H9 (cell line): Measurements from ENCODE around the gene DAPK2. TPM values are rescaled to one million over a fixed set of nuclear protein-coding genes. Genes with fewer than 3 reads are reported as not detected.

Source experiments
- DNase-seq: peaks from one replicate; pipeline ENCODE4 v3.0.0-alpha.2; 2017
- H2AFZ ChIP-seq: one replicate; pipeline ENCODE4 v1.6.1; 2013; ENCODE audit warnings: mild to moderate bottlenecking, low read length, control low read depth, moderate library complexity
- H2AK5ac ChIP-seq: 2 replicates; pipeline ENCODE4 v1.6.1; 2013; ENCODE audit warnings: low read length, control low read depth, mixed read lengths; ENCODE audit not compliant: insufficient read length
- H2BK120ac ChIP-seq: one replicate; pipeline ENCODE4 v1.6.1; 2013; ENCODE audit warnings: low read depth, mild to moderate bottlenecking, low read length, control low read depth, inconsistent platforms; ENCODE audit not compliant: poor library complexity, severe bottlenecking
- H2BK12ac ChIP-seq: 2 replicates; pipeline ENCODE4 v1.6.1; 2013; ENCODE audit warnings: low read length, control low read depth, mixed read lengths, low read depth; ENCODE audit not compliant: insufficient read length
- H2BK15ac ChIP-seq: 2 replicates; pipeline ENCODE4 v1.6.1; 2013; ENCODE audit warnings: low read depth, low read length, control low read depth
- H2BK20ac ChIP-seq: one replicate; pipeline ENCODE4 v1.6.1; 2013; ENCODE audit warnings: low read depth, mild to moderate bottlenecking, low read length, control low read depth, inconsistent platforms; ENCODE audit not compliant: poor library complexity, severe bottlenecking
- H2BK5ac ChIP-seq: 2 replicates; pipeline ENCODE4 v1.6.1; 2013; ENCODE audit warnings: low read length, control low read depth, mixed read lengths; ENCODE audit not compliant: insufficient read length
- H3K14ac ChIP-seq: 2 replicates; pipeline ENCODE4 v1.6.1; 2013; ENCODE audit warnings: low read length, control low read depth; ENCODE audit not compliant: insufficient read depth
- H3K18ac ChIP-seq: 2 replicates; pipeline ENCODE4 v1.6.1; 2013; ENCODE audit warnings: low read depth, mild to moderate bottlenecking, mixed read lengths, low read length, control low read depth; ENCODE audit not compliant: insufficient read length
- H3K23ac ChIP-seq: 2 replicates; pipeline ENCODE4 v1.6.1; 2013; ENCODE audit warnings: low read length, control low read depth, mixed read lengths, low read depth; ENCODE audit not compliant: insufficient read length
- H3K23me2 ChIP-seq: 2 replicates; pipeline ENCODE4 v1.6.1; 2013; ENCODE audit warnings: low read depth, mild to moderate bottlenecking, mixed read lengths, low read length, control low read depth; ENCODE audit not compliant: insufficient read length, poor library complexity, severe bottlenecking
- H3K27ac ChIP-seq: 2 replicates; pipeline ENCODE4 v1.5.1; 2013; ENCODE audit warnings: low read length, control low read depth, mixed read lengths, low read depth; ENCODE audit not compliant: insufficient read length
- H3K27me3 ChIP-seq: 2 replicates; pipeline ENCODE4 v1.6.1; 2013; ENCODE audit warnings: low read length, control low read depth, inconsistent platforms; ENCODE audit not compliant: insufficient read depth
- H3K4ac ChIP-seq: 2 replicates; pipeline ENCODE4 v1.6.1; 2013; ENCODE audit warnings: low read depth, mild to moderate bottlenecking, control low read depth, inconsistent platforms, low read length, moderate library complexity
- H3K4me1 ChIP-seq: 2 replicates; pipeline ENCODE4 v1.6.1; 2013; ENCODE audit warnings: low read length, control low read depth, inconsistent platforms; ENCODE audit not compliant: insufficient read depth
- H3K4me2 ChIP-seq: 2 replicates; pipeline ENCODE4 v1.6.1; 2013; ENCODE audit warnings: low read length, control low read depth, mixed read lengths; ENCODE audit not compliant: insufficient read length, insufficient read depth
- H3K56ac ChIP-seq: 2 replicates; pipeline ENCODE4 v1.6.1; 2013; ENCODE audit warnings: low read depth, mild to moderate bottlenecking, mixed read lengths, low read length, control low read depth; ENCODE audit not compliant: insufficient read length
- H3K79me1 ChIP-seq: 2 replicates; pipeline ENCODE4 v1.6.1; 2013; ENCODE audit warnings: low read depth, mild to moderate bottlenecking, moderate library complexity, low read length, control low read depth, inconsistent platforms; ENCODE audit not compliant: insufficient read depth, poor library complexity, severe bottlenecking
- H3K79me2 ChIP-seq: 2 replicates; pipeline ENCODE4 v1.6.1; 2013; ENCODE audit warnings: low read length, control low read depth, inconsistent platforms; ENCODE audit not compliant: insufficient read depth
- H3K9ac ChIP-seq: 2 replicates; pipeline ENCODE4 v1.6.1; 2013; ENCODE audit warnings: low read length, control low read depth, mixed read lengths; ENCODE audit not compliant: insufficient read length; ENCODE audit errors: extremely low read depth
- H3K9me3 ChIP-seq: one replicate; pipeline ENCODE4 v1.6.1; 2013; ENCODE audit warnings: low read depth, low read length, inconsistent platforms; ENCODE audit not compliant: control insufficient read depth
- H3T11ph ChIP-seq: one replicate; pipeline ENCODE4 v1.6.1; 2013; ENCODE audit warnings: mild to moderate bottlenecking, low read length, control low read depth, inconsistent platforms
- H4K20me1 ChIP-seq: one replicate; pipeline ENCODE4 v1.6.1; 2013; ENCODE audit not compliant: control insufficient read depth, insufficient read length, insufficient read depth
- H4K5ac ChIP-seq: 2 replicates; pipeline ENCODE4 v1.6.1; 2013; ENCODE audit warnings: low read depth, mild to moderate bottlenecking, mixed read lengths, low read length, control low read depth; ENCODE audit not compliant: insufficient read length
- H4K8ac ChIP-seq: replicated peaks from 2 replicates; pipeline ENCODE4 v1.6.1; 2013; ENCODE audit warnings: low read length, control low read depth, mixed read lengths, low read depth; ENCODE audit not compliant: insufficient read length
- H4K91ac ChIP-seq: 2 replicates; pipeline ENCODE4 v1.6.1; 2013; ENCODE audit warnings: low read depth, mild to moderate bottlenecking, moderate library complexity, mixed read lengths, low read length, control low read depth; ENCODE audit not compliant: insufficient read length
- H3K27ac Mint-ChIP-seq, 3 experiments: 2 replicates in 2 of 3; 3 replicates in 1 of 3; pipeline ENCODE4 v1.8.0; 2020 to 2021; ENCODE audit warnings: mixed read lengths in 3 of 3, mild to moderate bottlenecking in 1 of 3, moderate library complexity in 1 of 3
- H3K27me3 Mint-ChIP-seq: 2 replicates; pipeline ENCODE4 v1.8.0; 2021; ENCODE audit warnings: low read depth, mild to moderate bottlenecking, moderate library complexity, mixed read lengths
- H3K36me3 Mint-ChIP-seq, 3 experiments: 2 replicates in 2 of 3; 3 replicates in 1 of 3; pipeline ENCODE4 v1.8.0; 2020 to 2021; ENCODE audit warnings: low read depth in 3 of 3, mixed read lengths in 3 of 3; ENCODE audit not compliant: insufficient read depth in 1 of 3
- H3K4me1 Mint-ChIP-seq, 2 experiments: 2 replicates each; pipeline ENCODE4 v1.8.0; 2020; ENCODE audit warnings: mixed read lengths in 2 of 2
- H3K4me3 Mint-ChIP-seq, 2 experiments: 2 replicates in 1 of 2; 3 replicates in 1 of 2; pipeline ENCODE4 v1.8.0; 2020 to 2021; ENCODE audit warnings: mild to moderate bottlenecking in 2 of 2, mixed read lengths in 2 of 2, moderate library complexity in 1 of 2
- H3K9me3 Mint-ChIP-seq, 2 experiments: 2 replicates in 1 of 2; 3 replicates in 1 of 2; pipeline ENCODE4 v1.8.0; 2020; ENCODE audit warnings: mild to moderate bottlenecking in 2 of 2, mixed read lengths in 2 of 2, moderate library complexity in 1 of 2
- CTCF ChIP-seq: fragments of 200-600 bp; sonication (generic); conservative IDR thresholded peaks from 3 replicates; pipeline ENCODE4 v1.8.0; 2021; ENCODE audit warnings: antibody characterized with exemption, mild to moderate bottlenecking
- WGBS: extraction: QIAGEN DNeasy Blood & Tissue Kit; methylation state at CpG from one replicate; pipeline ENCODE4 v1.1.7; 2013; ENCODE audit warnings: missing lambda C conversion rate, low lambda C conversion rate, mixed read lengths; ENCODE audit not compliant: insufficient read length; ENCODE audit errors: extremely low coverage; 5-methylcytosine and 5-hydroxymethylcytosine counted together
- total RNA-seq: library from RNA; stranded (reverse); gene quantifications from 2 replicates; pipeline ENCODE4 v1.2.1, GENCODE V29; 2021

The DAPK2 gene
- total RNA-seq, 1 experiment from 2014 or later = 3.5 TPM

- no peak overlapping the region for H3K14ac ChIP-seq
- no peaks in the 10 kb centered on the region for H3K9me3 Mint-ChIP-seq
- H2BK15ac ChIP-seq = no peak overlapping the region
- no peak overlapping the region for H2BK5ac ChIP-seq
- no peak overlapping the region for H2BK20ac ChIP-seq
- no peak overlapping the region for H2BK120ac ChIP-seq
- H3K4ac ChIP-seq = no peak overlapping the region
- no peak overlapping the region for H2AFZ ChIP-seq
- no peak overlapping the region for H3T11ph ChIP-seq
- no peaks in the 10 kb centered on the region for H3K9me3 ChIP-seq
- DNase-seq = no peak
- no peak overlapping the region for H3K4me3 Mint-ChIP-seq
- no peaks in the 10 kb centered on the region for H3K4me1 ChIP-seq
- H3K36me3 Mint-ChIP-seq = no peaks in the 10 kb centered on the region
- H2BK12ac ChIP-seq = no peak overlapping the region
- H3K23me2 ChIP-seq = no peaks in the 10 kb centered on the region
- H2AK5ac ChIP-seq = no peak overlapping the region
- H3K18ac ChIP-seq = no peak overlapping the region
- no peak for TF ChIP-seq CTCF
- H3K27me3 Mint-ChIP-seq = no peaks in the 10 kb centered on the region; the same call in 1 of the 2 replicates
- WGBS = no CpG with 5 or more reads among the region's 6 CpGs
- no peaks in the 10 kb centered on the region for H3K79me1 ChIP-seq
- no peak overlapping the region for H3K9ac ChIP-seq
- no peak overlapping the region for H3K23ac ChIP-seq
- no peak overlapping the region; a peak in 1 of 7 replicates for H3K27ac Mint-ChIP-seq
- H3K56ac ChIP-seq = no peak overlapping the region
- H3K27me3 ChIP-seq = no peaks in the 10 kb centered on the region; the same call in 1 of the 2 replicates
- no peaks in the 10 kb centered on the region for H4K20me1 ChIP-seq
- H3K27ac ChIP-seq = no peak overlapping the region
- H3K4me1 Mint-ChIP-seq = peaks cover 3 to 7% of the 10 kb centered on the region in 2 experiments; a peak in 2 of 4 replicates
- no peak overlapping the region for H4K91ac ChIP-seq
- H3K4me2 ChIP-seq = no peak overlapping the region
- H4K5ac ChIP-seq = no peak overlapping the region
- H3K79me2 ChIP-seq = no peaks in the 10 kb centered on the region
- no peak overlapping the region for H4K8ac ChIP-seq
Observed at GRCh38 chr15:63986185-63986680, 60.1 kb downstream of the DAPK2 start.
